Liver (tissue), 9 donors: Measurements from ENCODE around the gene DPYD. TPM values are rescaled to one million over a fixed set of nuclear protein-coding genes. Genes with fewer than 3 reads are reported as not detected.

Experiments
- DNase-seq: peaks from one replicate; pipeline ENCODE4 v3.0.0-alpha.2; 2017; ENCODE audit warnings: low spot score
- H3K27ac ChIP-seq, 2 donors: one replicate each; pipeline ENCODE4 v1.7.0; 2013; ENCODE audit warnings: inconsistent platforms in 2 of 2, low read length in 2 of 2, control low read depth in 1 of 2, low read depth in 1 of 2, mild to moderate bottlenecking in 1 of 2
- H3K27me3 ChIP-seq, 4 donors: one replicate each; pipeline versions ENCODE4 v1.6.1 to v1.7.0; 2013; ENCODE audit warnings: low read length in 3 of 4, inconsistent platforms in 1 of 4, mild to moderate bottlenecking in 1 of 4, moderate library complexity in 1 of 4; ENCODE audit not compliant: control insufficient read depth in 4 of 4, insufficient read depth in 4 of 4
- H3K36me3 ChIP-seq, 4 donors: one replicate each; pipeline versions ENCODE4 v1.6.1 to v1.7.0; 2013; ENCODE audit warnings: low read length in 3 of 4, mild to moderate bottlenecking in 3 of 4, low read depth in 1 of 4, moderate library complexity in 1 of 4; ENCODE audit not compliant: control insufficient read depth in 4 of 4, insufficient read depth in 3 of 4
- H3K4me1 ChIP-seq, 4 donors: one replicate each; pipeline versions ENCODE4 v1.6.1 to v1.7.0; 2013; ENCODE audit warnings: low read length in 3 of 4, mild to moderate bottlenecking in 3 of 4, moderate library complexity in 1 of 4; ENCODE audit not compliant: control insufficient read depth in 4 of 4, insufficient read depth in 4 of 4
- H3K4me3 ChIP-seq, 3 donors: one replicate each; pipeline versions ENCODE4 v1.6.1 to v1.7.0; 2013; ENCODE audit warnings: low read length in 3 of 3, control low read depth in 1 of 3, low read depth in 1 of 3, mild to moderate bottlenecking in 1 of 3
- H3K9ac ChIP-seq, 2 donors: one replicate each; pipeline ENCODE4 v1.7.0; 2013; ENCODE audit warnings: low read length in 2 of 2, mild to moderate bottlenecking in 2 of 2, moderate library complexity in 2 of 2, control low read depth in 1 of 2, low read depth in 1 of 2
- H3K9me3 ChIP-seq, 4 donors: one replicate each; pipeline versions ENCODE4 v1.6.1 to v1.7.0; 2013; ENCODE audit warnings: low read length in 3 of 4; ENCODE audit not compliant: control insufficient read depth in 4 of 4
- FOXA2 ChIP-seq: IDR thresholded peaks from 2 replicates; pipeline ENCODE4 v1.6.1; 2016; ENCODE audit warnings: antibody characterized with exemption
- GABPA ChIP-seq, 2 donors: IDR thresholded peaks in 1 of 2; conservative IDR thresholded peaks in 1 of 2; 2 replicates each; pipeline ENCODE4 v1.6.1; 2016; ENCODE audit warnings: antibody characterized with exemption in 2 of 2, mild to moderate bottlenecking in 1 of 2, moderate library complexity in 1 of 2
- HNF4A ChIP-seq, 2 donors: conservative IDR thresholded peaks; 2 replicates each; pipeline ENCODE4 v1.6.1; 2016; ENCODE audit warnings: antibody characterized with exemption in 2 of 2, mild to moderate bottlenecking in 2 of 2
- HNF4G ChIP-seq: IDR thresholded peaks from 2 replicates; pipeline ENCODE4 v1.6.1; 2016; ENCODE audit warnings: antibody characterized with exemption
- JUND ChIP-seq, 2 donors: IDR thresholded peaks; 2 replicates each; pipeline ENCODE4 v1.6.1; 2016; ENCODE audit warnings: antibody characterized with exemption in 2 of 2
- NR2F2 ChIP-seq: IDR thresholded peaks from 2 replicates; pipeline ENCODE4 v1.6.1; 2016; ENCODE audit warnings: antibody characterized with exemption
- RAD21 ChIP-seq, 2 donors: IDR thresholded peaks; 2 replicates each; pipeline ENCODE4 v1.6.1; 2016; ENCODE audit warnings: antibody characterized with exemption in 2 of 2, mild to moderate bottlenecking in 2 of 2
- RXRA ChIP-seq, 2 donors: IDR thresholded peaks; 2 replicates each; pipeline ENCODE4 v1.6.1; 2017 to 2018; ENCODE audit warnings: antibody characterized with exemption in 2 of 2, mild to moderate bottlenecking in 1 of 2
- TAF1 ChIP-seq: conservative IDR thresholded peaks from 2 replicates; pipeline ENCODE4 v1.6.1; 2016; ENCODE audit warnings: antibody characterized with exemption, mild to moderate bottlenecking
- YY1 ChIP-seq: IDR thresholded peaks from 2 replicates; pipeline ENCODE4 v1.6.1; 2016; ENCODE audit warnings: antibody characterized with exemption, mild to moderate bottlenecking
- WGBS: extraction: QIAGEN DNeasy Blood & Tissue Kit; methylation state at CpG from one replicate; pipeline ENCODE4 v1.1.7; 2013; 5-methylcytosine and 5-hydroxymethylcytosine counted together
- polyA plus RNA-seq, 2 donors: library from polyadenylated mRNA; stranded (reverse) in 1 of 2; unstranded in 1 of 2; fragments of 200-250 nt in 1 of 2; fragments of >200 nt in 1 of 2; fragmentation: Nextera tagmentation in 1 of 2; extraction: Ambion mirVana in 1 of 2; gene quantifications; one replicate each; pipeline versions ENCODE4 v1.2.1 to v1.2.3, GENCODE V29; 2013 to 2015
- total RNA-seq, 2 donors: library from RNA; depleted of rRNA; stranded (reverse); fragments of >200 nt; gene quantifications; one replicate each; pipeline ENCODE4 v1.2.3, GENCODE V29; 2014
- TF ChIP-seq, protein P1 (sequence below): IDR thresholded peaks from 2 replicates; pipeline ENCODE4 v1.6.1; 2016; ENCODE audit warnings: antibody characterized with exemption
- TF ChIP-seq, protein P2 (sequence below): fragments of 150-350 bp; IDR thresholded peaks from 2 replicates; pipeline ENCODE4 v1.5.1; 2017; ENCODE audit warnings: improper control_type of control experiment, low read depth, low read length; ENCODE audit not compliant: missing input control
- TF ChIP-seq, protein P3 (sequence below): IDR thresholded peaks from 2 replicates; pipeline ENCODE4 v1.6.1; 2016; ENCODE audit warnings: antibody characterized with exemption
- TF ChIP-seq, protein P4 (sequence below): IDR thresholded peaks from 2 replicates; pipeline ENCODE4 v1.6.1; 2016; ENCODE audit warnings: antibody characterized with exemption, mild to moderate bottlenecking
- donor health status: healthy.
- donor health status: healthy.
- donor health status: healthy.
- donor health status: healthy.
- donor health status: healthy.

Gene DPYD
- total and polyA plus RNA-seq, 4 donors, result 16.2 to 142 (median 47.0) TPM

DNA sequence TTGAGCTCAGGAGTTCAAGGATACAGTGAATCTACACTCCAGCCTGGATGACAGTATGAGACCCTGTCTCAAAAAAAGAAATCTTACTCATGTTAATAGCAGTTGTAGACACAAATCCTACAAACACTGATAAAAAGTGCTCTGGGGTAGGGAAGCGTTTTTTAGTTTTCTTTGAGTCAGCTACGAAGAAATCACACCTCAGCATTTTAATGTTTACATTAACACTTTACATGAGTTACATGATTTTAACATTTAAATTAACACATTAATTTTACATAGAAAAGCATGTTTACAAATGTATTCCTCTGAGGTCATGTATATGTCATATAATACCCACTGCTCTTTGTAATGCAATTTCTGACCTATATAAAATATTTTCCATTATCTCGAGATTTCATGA, 419.2 kb downstream of the DPYD start:
- TF ChIP-seq, protein P1, sequence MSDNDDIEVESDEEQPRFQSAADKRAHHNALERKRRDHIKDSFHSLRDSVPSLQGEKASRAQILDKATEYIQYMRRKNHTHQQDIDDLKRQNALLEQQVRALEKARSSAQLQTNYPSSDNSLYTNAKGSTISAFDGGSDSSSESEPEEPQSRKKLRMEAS, result no peak
- TF ChIP-seq, protein P2, sequence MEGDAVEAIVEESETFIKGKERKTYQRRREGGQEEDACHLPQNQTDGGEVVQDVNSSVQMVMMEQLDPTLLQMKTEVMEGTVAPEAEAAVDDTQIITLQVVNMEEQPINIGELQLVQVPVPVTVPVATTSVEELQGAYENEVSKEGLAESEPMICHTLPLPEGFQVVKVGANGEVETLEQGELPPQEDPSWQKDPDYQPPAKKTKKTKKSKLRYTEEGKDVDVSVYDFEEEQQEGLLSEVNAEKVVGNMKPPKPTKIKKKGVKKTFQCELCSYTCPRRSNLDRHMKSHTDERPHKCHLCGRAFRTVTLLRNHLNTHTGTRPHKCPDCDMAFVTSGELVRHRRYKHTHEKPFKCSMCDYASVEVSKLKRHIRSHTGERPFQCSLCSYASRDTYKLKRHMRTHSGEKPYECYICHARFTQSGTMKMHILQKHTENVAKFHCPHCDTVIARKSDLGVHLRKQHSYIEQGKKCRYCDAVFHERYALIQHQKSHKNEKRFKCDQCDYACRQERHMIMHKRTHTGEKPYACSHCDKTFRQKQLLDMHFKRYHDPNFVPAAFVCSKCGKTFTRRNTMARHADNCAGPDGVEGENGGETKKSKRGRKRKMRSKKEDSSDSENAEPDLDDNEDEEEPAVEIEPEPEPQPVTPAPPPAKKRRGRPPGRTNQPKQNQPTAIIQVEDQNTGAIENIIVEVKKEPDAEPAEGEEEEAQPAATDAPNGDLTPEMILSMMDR, result no peak
- TF ChIP-seq NR2F2 (no peak), YY1 (no peak), HNF4G (no peak), TAF1 (no peak)
- TF ChIP-seq, protein P3, sequence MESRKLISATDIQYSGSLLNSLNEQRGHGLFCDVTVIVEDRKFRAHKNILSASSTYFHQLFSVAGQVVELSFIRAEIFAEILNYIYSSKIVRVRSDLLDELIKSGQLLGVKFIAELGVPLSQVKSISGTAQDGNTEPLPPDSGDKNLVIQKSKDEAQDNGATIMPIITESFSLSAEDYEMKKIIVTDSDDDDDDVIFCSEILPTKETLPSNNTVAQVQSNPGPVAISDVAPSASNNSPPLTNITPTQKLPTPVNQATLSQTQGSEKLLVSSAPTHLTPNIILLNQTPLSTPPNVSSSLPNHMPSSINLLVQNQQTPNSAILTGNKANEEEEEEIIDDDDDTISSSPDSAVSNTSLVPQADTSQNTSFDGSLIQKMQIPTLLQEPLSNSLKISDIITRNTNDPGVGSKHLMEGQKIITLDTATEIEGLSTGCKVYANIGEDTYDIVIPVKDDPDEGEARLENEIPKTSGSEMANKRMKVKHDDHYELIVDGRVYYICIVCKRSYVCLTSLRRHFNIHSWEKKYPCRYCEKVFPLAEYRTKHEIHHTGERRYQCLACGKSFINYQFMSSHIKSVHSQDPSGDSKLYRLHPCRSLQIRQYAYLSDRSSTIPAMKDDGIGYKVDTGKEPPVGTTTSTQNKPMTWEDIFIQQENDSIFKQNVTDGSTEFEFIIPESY, result no peak
- 93% methylated on average over 3 of the region's 3 CpGs for WGBS
- no peak overlapping the region for H3K4me3 ChIP-seq
- no peaks in the 10 kb centered on the region for H3K27me3 ChIP-seq
- no peaks in the 10 kb centered on the region for H3K9me3 ChIP-seq
- no peak overlapping the region for H3K27ac ChIP-seq
- no peaks in the 10 kb centered on the region for H3K36me3 ChIP-seq
- H3K4me1 ChIP-seq, result peaks cover 4 to 22% (median 17%) of the 10 kb centered on the region in 4 donors
- no peak overlapping the region for H3K9ac ChIP-seq
- DNase-seq, result no peak

DNA sequence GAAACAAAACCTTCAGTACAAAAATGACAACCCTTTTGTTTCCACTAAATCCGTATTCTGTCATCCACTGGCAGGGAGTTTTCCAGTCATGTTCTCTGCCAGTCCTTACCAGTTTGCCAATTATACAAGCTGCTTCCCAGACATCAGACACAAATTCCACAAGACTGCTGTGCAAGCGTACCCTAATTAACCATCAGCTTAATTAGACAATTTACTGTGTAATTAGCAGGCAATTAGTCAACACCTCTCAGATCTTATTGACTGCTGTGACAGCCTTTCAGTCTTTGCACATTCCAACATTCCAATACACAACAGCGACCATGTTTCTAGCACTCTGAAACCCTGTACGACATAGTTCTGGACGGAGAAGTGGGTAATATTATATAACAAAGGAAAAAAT, 420.1 kb downstream of the DPYD start:
- no peak overlapping the region for H3K9ac ChIP-seq
- H3K4me3 ChIP-seq, result no peak overlapping the region
- no peak for DNase-seq
- H3K4me1 ChIP-seq, result peaks cover 4 to 22% (median 17%) of the 10 kb centered on the region in 4 donors
- H3K9me3 ChIP-seq, result no peaks in the 10 kb centered on the region
- no peaks in the 10 kb centered on the region for H3K27me3 ChIP-seq
- 39% methylated on average over 5 of the region's 5 CpGs for WGBS
- TF ChIP-seq, protein P4, sequence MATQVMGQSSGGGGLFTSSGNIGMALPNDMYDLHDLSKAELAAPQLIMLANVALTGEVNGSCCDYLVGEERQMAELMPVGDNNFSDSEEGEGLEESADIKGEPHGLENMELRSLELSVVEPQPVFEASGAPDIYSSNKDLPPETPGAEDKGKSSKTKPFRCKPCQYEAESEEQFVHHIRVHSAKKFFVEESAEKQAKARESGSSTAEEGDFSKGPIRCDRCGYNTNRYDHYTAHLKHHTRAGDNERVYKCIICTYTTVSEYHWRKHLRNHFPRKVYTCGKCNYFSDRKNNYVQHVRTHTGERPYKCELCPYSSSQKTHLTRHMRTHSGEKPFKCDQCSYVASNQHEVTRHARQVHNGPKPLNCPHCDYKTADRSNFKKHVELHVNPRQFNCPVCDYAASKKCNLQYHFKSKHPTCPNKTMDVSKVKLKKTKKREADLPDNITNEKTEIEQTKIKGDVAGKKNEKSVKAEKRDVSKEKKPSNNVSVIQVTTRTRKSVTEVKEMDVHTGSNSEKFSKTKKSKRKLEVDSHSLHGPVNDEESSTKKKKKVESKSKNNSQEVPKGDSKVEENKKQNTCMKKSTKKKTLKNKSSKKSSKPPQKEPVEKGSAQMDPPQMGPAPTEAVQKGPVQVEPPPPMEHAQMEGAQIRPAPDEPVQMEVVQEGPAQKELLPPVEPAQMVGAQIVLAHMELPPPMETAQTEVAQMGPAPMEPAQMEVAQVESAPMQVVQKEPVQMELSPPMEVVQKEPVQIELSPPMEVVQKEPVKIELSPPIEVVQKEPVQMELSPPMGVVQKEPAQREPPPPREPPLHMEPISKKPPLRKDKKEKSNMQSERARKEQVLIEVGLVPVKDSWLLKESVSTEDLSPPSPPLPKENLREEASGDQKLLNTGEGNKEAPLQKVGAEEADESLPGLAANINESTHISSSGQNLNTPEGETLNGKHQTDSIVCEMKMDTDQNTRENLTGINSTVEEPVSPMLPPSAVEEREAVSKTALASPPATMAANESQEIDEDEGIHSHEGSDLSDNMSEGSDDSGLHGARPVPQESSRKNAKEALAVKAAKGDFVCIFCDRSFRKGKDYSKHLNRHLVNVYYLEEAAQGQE, result no peak
- TF ChIP-seq NR2F2 (no peak), FOXA2 (no peak), YY1 (no peak), HNF4G (no peak), HNF4A (conservative IDR thresholded peaks at IDR 0.05) (no peak), RAD21 (IDR thresholded peaks at IDR 0.05) (no peak), GABPA (IDR thresholded peaks at IDR 0.05 in 1 of 2, conservative IDR thresholded peaks at IDR 0.05 in 1 of 2) (no peak), RXRA (IDR thresholded peaks at IDR 0.05) (no peak), TAF1 (no peak), JUND (IDR thresholded peaks at IDR 0.05) (no peak)
- no peak overlapping the region for H3K27ac ChIP-seq
- no peaks in the 10 kb centered on the region for H3K36me3 ChIP-seq
